ENCODE results near the gene PRSS22. TPM values are rescaled to one million over a fixed set of nuclear protein-coding genes. Genes with fewer than 3 reads are reported as not detected.
A peak's percentile ranks its signal among the peaks of the same experiment; 100 is the strongest.

PRSS22 gene
- total RNA-seq, 4 donors from 2014 or later, result 2.5 to 11.2 TPM; not detected in 2

DNA sequence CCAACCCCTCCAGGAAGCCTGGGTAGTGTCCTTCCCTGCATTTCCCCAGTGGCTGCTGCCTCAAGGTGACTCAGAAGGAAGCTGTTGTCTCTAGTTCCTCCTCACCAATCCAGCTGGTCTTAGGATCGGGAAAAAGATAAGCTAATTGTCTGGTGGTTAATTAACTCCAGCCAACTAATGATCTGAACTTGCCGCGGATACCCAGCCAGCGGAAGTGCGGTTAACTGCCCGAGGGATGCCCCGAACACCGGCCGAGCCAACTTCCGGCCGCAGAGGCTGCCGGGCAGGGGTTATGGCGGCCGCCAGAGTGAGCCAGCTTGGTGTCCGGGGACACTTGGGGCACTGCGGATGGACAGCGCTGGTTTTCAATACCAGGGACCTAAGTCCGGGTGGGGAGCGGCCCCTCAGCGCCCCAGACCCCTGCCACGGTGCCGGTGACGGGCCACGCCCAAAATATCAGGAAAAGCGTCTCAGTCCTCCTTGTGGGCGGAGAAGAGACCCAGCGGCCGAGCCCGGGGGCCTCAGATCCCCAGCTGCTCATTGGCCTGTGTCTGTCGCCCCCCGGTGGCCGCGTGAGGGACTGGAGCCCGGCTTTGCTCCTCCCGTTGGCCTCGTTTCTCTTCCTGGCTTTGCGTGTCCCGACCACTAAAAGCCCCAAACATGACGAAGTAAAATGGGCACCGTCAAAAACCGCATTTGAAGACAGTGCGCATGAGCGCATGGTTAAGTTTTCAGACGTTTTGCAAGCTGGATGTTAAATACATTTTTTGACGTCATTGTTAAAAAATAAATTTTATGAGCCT lies 10.2 kb upstream of the PRSS22 start:
- Histone ChIP-seq H3K36me3 (no peaks in the 10 kb centered on the region), H3K4me3 (peak overlapping the region; percentile 42 to 66 (median 57)), H3K9me3 (no peaks in the 10 kb centered on the region), H3K4me1 (peaks cover 0 to 10% (median 6%) of the 10 kb centered on the region in 4 donors), H3K27me3 (peaks cover 22% of the 10 kb centered on the region), H3K27ac (peak overlapping the region; percentile 87 to 95 (median 90))
- in situ Hi-C loops (cut with MboI; ENCODE audit: low pct_ligation_motif_present in 1 of 4, low pct_unique_long_range_greater_than_20kb in 1 of 4, low sequenced_read_pairs in 3 of 4), result no loop called here
- intact Hi-C loops (cut with DNase I; ENCODE audit: low total_unique reads), result no loop called here
- TF ChIP-seq POLR2A (IDR thresholded peaks at IDR 0.05) (peak; percentile 16), EP300 (IDR thresholded peaks at IDR 0.05; ENCODE audit: low read depth) (no peak), POLR2AphosphoS5 (IDR thresholded peaks at IDR 0.05) (peak in 1 of 3 donors; percentile 47)
- TF ChIP-seq, protein P1, sequence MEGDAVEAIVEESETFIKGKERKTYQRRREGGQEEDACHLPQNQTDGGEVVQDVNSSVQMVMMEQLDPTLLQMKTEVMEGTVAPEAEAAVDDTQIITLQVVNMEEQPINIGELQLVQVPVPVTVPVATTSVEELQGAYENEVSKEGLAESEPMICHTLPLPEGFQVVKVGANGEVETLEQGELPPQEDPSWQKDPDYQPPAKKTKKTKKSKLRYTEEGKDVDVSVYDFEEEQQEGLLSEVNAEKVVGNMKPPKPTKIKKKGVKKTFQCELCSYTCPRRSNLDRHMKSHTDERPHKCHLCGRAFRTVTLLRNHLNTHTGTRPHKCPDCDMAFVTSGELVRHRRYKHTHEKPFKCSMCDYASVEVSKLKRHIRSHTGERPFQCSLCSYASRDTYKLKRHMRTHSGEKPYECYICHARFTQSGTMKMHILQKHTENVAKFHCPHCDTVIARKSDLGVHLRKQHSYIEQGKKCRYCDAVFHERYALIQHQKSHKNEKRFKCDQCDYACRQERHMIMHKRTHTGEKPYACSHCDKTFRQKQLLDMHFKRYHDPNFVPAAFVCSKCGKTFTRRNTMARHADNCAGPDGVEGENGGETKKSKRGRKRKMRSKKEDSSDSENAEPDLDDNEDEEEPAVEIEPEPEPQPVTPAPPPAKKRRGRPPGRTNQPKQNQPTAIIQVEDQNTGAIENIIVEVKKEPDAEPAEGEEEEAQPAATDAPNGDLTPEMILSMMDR (IDR thresholded peaks at IDR 0.05), result peak; percentile 97 to 99 (median 98)
- DNase-seq, result peak; percentile 97
- 0 to 1% methylated on average over 7 to 39 of the region's 45 CpGs for WGBS, 2 donors (ENCODE audit: low coverage in 1 of 2)

DNA sequence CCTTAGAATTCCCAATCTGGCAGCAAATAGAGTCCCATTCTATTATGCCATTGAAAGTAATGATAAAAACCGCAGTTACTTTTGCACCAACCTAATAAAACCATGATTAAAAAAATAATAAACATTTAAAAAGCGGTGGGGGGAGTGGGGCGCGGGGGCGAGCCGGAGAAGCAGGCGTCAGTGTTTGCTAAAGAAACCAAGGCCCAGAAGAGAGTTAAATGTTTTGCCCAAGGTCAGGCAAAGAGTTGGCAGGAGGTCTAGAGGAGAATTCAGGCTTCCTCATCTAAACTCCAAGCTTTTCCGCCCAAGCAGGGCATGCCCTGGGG lies 9.7 kb upstream of the PRSS22 start:
- H3K27me3 ChIP-seq, result peaks cover 23% of the 10 kb centered on the region
- peaks cover 0 to 10% (median 6%) of the 10 kb centered on the region in 4 donors for H3K4me1 ChIP-seq
- peak overlapping the region in 3 of 4 donors; percentile 42 to 62 (median 52) for H3K4me3 ChIP-seq
- no peaks in the 10 kb centered on the region for H3K9me3 ChIP-seq
- H3K27ac ChIP-seq, result peak overlapping the region; percentile 87 to 95 (median 90)
- intact Hi-C loops (cut with DNase I; ENCODE audit: low total_unique reads), result no loop called here
- in situ Hi-C loops (cut with MboI; ENCODE audit: low pct_ligation_motif_present in 1 of 4, low pct_unique_long_range_greater_than_20kb in 1 of 4, low sequenced_read_pairs in 3 of 4), result no loop called here
- WGBS, 2 donors (ENCODE audit: low coverage in 1 of 2), result 30% methylated on average over 8 of the region's 8 CpGs
- no peak for DNase-seq
- TF ChIP-seq POLR2A (IDR thresholded peaks at IDR 0.05), result no peak
- TF ChIP-seq, protein P1 (IDR thresholded peaks at IDR 0.05), result no peak
- no peaks in the 10 kb centered on the region for H3K36me3 ChIP-seq

DNA sequence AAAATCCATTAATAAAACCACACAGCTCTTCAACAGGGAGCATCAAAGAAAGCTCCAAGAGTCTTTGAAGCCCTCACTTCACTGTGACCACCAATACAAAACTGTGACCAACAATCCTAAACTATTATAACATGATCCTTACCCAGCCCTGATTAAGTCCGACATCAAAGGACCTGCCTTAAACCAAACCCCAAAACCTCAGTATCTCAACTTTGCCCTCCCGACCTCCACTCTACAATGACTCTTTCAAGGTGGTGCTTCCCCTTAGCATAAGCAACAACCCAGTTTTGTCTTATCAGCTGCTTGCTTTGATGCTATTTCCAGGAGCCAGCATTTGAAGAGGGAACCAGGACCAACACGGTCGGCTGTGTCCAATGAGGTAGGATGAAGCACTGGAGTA lies 8.5 kb upstream of the PRSS22 start:
- no peaks in the 10 kb centered on the region for H3K36me3 ChIP-seq
- TF ChIP-seq POLR2A (IDR thresholded peaks at IDR 0.05), result no peak
- TF ChIP-seq POLR2AphosphoS5 (IDR thresholded peaks at IDR 0.05), result no peak
- TF ChIP-seq, protein P1 (IDR thresholded peaks at IDR 0.05), result no peak
- TF ChIP-seq EP300 (IDR thresholded peaks at IDR 0.05; ENCODE audit: low read depth), result no peak
- no peak overlapping the region for H3K27ac ChIP-seq
- no peak overlapping the region for H3K4me3 ChIP-seq
- H3K4me1 ChIP-seq, result peaks cover 0 to 10% (median 6%) of the 10 kb centered on the region in 4 donors
- WGBS, 2 donors (ENCODE audit: low coverage in 1 of 2), result 75 to 100% methylated on average over 1 to 3 of the region's 4 CpGs
- H3K27me3 ChIP-seq, result peaks cover 23% of the 10 kb centered on the region
- no peaks in the 10 kb centered on the region for H3K9me3 ChIP-seq
- in situ Hi-C loops (cut with MboI; ENCODE audit: low pct_ligation_motif_present in 1 of 4, low pct_unique_long_range_greater_than_20kb in 1 of 4, low sequenced_read_pairs in 3 of 4), result no loop called here
- DNase-seq, result no peak
- intact Hi-C loops (cut with DNase I; ENCODE audit: low total_unique reads), result no loop called here

DNA sequence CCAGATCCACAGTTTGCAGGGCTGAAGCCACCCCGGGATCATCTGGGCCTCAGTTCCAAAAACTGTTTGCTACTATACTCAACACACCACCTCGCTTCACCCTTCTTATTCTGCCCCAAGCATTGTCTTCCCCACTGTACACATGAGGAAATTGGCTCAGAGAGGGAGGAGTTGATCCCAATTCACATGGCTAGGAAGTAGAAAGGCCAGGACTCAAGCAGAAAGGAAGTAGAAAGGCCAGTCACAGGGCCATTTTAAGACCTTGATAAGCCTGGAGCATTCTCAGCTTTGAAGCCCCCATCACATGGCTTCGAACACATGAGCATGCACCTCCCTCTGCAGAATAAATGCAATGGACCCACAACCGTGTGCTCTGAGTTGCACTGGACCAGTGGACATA lies 7.7 kb upstream of the PRSS22 start:
- DNase-seq, result no peak
- H3K9me3 ChIP-seq, result peaks cover 0 to 4% of the 10 kb centered on the region in 2 donors
- intact Hi-C loops (cut with DNase I; ENCODE audit: low total_unique reads), result no loop called here
- TF ChIP-seq EP300 (IDR thresholded peaks at IDR 0.05; ENCODE audit: low read depth) (no peak), POLR2AphosphoS5 (IDR thresholded peaks at IDR 0.05) (no peak), POLR2A (IDR thresholded peaks at IDR 0.05) (no peak)
- TF ChIP-seq, protein P1 (IDR thresholded peaks at IDR 0.05), result no peak
- H3K27ac ChIP-seq, result no peak overlapping the region
- in situ Hi-C loops (cut with MboI; ENCODE audit: low pct_ligation_motif_present in 1 of 4, low pct_unique_long_range_greater_than_20kb in 1 of 4, low sequenced_read_pairs in 3 of 4), result no loop called here
- no peak overlapping the region for H3K4me3 ChIP-seq
- H3K4me1 ChIP-seq, result peaks cover 0 to 10% (median 6%) of the 10 kb centered on the region in 4 donors
- 69 to 81% methylated on average over 4 of the region's 4 CpGs for WGBS, 2 donors (ENCODE audit: low coverage in 1 of 2)
- H3K36me3 ChIP-seq, result no peaks in the 10 kb centered on the region
- H3K27me3 ChIP-seq, result peaks cover 23% of the 10 kb centered on the region
